ENCODE measurements around the gene LSS.
"Not testable (repeated sequence)": the region's sequence is repeated elsewhere in the genome, so short reads cannot be mapped to it uniquely, and the experiment has no call there.

Gene LSS

DNA sequence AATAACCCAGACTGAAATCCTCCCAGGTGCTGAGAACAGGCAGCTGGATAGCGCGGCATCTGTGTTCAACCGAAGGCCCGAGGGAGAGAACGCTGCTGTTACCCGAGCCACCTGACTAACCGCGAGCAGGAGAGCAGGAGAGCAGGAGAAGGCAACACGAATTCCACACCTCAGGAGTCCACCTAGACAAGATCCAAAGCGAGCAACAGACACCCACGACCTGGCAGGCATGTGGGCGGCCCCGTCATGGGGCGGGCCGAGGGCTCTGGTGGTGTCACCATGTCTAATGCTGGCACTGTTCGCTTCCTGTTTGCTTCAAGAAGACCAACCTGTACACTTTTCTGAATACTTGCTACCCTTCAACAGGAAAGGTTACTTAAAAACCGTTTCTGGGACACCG, 23.4 kb downstream of the LSS start:
- no peak for DNase-seq (ENCODE audit: low read depth)

DNA sequence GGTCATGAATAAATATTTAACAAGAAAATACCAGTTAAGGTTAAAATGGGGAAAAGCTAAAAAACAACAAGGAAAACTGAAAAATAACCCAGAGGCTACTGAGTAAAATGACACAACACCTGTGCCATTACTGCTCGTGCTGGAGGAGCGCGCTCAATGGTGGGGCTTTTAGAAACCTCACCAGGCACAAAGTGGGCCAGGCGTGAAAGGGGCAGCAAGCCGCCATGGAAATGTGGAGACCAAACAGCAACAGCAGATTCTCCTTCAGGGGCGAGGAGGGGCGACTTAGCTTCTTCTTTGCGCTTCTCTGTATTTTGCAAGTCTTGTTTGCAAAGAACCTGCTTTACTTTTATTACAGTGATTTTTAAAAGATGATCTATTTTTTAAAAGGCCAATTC, 25.4 kb downstream of the LSS start:
- DNase-seq (ENCODE audit: low read depth), result no peak

DNA sequence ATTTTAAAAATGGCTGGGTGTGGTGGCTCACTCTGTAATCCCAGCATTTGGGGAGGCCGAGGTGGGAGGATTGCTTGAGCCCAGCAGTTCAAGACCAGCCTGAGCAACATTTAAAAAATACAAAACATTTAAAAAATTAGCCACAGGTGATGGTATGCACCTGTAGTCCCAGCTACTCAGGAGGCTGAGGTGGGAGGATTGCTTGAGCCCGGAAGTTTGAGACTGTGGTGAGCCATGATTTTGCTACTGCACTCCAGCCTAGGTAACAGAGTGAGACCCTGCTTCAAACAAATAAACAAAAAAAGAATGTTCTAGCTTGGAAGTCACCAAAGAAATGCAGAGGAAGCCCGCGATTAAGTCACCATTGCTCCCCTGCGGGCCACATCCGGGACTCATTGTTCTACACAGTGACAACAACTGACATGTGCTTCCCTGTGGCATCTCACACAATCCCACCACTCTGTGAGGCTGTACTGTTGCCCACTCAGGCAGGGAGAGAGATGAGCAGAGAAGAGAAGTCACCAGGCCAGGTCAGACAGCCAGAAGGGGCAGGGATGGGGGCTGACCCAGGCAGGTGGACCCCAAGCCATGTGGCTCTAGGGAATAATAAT, 25.9 kb downstream of the LSS start:
- no peak for DNase-seq (ENCODE audit: low read depth)

DNA sequence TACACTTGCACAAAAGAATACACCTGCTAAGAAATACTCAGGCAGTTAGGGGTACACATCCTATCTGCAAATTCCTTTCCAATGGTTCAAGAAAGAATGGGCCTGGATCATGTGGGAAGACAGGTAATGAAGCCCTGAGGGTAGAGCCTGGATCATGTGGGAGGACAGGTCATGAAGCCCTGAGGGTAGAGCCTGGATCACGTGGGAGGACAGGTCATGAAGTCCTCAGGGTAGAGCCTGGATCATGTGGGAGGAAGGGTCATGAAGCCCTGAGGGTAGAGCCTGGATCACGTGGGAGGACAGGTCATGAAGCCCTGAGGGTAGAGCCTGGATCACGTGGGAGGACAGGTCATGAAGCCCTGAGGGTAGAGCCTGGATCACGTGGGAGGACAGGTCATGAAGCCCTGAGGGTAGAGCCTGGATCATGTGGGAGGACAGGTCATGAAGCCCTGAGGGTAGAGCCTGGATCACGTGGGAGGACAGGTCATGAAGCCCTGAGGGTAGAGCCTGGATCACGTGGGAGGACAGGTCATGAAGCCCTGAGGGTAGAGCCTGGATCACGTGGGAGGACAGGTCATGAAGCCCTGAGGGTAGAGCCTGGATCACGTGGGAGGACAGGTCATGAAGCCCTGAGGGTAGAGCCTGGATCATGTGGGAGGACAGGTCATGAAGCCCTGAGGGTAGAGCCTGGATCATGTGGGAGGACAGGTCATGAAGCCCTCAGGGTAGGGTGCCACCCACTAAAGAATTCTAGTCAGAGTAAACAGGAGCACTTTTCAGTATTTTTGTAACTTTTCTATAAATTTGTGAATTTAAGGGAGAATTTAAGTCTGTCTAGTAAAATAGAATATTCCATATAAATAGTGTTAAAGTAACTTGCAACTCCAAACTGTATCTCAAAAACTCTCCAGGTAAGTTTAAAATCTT, 27.4 kb downstream of the LSS start:
- DNase-seq (ENCODE audit: low read depth), result not testable (repeated sequence)

DNA sequence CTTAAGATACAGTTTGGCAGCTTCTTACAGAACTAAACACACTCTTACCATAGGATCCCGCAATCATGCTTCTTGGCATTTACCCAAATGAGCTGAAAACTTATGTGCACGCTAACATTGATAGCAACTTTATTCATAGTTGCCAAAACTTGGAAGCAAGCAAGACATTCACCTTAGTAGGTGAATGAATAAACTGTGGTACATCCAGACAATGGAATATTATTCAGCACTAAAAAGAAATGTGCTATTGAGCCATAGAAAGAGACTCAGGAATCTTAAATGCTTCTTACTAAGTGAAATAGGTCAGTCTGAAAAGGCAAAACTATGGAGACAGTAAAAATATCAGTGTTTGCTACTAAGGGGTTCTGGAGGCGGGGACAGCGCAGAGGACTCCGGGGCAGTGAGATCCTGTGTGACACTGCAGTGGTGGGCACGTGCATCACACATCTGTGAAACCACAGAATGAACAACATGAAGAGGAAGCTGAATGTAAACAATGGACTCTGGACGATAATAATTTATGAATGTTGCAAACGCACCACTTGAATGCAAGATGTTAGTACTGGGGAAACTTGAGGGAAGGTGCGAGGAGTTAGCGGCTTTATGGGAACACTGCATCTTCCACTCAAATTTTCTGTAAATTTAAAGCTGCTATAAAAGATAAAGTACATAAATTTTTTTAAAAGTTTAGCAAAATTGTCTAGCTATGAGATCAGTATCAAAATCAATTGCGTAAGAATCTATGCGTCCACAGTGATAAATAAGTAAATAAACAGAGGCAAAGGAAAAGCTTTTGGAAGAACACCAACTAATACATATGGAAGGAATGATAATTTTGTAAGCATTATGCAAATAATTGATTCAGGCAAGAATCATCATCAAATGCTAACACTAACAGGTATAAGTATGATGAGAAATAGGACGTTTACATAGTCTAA, 28.9 kb downstream of the LSS start:
- DNase-seq (ENCODE audit: low read depth), result no peak

DNA sequence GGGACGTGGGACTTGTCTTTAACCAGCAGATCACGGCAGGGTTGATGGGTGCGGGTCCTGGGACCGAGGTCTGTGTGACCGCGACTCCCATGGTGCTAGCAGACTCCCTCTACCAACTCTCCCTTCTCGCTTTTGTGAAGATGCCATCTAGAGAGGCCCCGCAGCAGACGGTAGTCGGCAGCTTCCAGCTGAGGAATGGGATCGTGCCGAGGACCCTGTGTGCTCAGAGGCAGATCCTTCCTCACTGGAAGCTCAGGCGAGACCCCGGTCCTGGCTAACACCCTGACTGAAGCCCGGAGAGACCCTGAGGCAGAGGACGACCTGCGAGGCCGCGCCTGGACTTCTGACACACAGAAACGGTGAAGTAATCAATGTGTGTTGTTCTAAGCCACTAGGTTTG, 31.8 kb downstream of the LSS start:
- DNase-seq (ENCODE audit: low read depth), result no peak

DNA sequence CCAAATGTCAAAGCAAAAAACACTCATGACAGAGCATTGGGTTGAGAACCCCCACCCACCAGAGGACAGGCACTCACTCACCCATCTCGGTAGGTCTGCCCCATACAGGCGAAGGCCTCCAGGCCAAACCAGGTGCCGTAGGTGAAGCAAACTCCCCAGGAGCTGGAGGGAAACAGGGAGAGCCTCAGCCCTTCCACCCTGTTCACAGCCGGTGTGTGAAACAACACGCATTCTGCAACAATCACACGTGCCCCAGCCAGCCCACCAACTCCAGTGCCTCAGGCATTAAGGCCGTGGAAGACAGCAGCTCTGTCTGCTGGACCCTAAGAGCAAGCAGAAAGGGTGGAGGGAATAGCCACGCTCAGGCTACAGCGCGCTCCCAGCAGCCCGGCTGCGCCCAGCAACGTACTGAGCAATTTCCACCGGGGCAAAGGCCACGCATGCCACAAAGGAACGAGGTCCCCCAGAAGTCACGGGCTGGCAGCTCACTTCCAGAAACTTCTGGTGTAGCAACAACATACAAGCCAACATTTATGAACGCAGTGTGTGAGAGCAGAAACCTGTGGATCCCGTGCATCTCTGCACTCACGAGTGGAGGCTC, 32.9 kb downstream of the LSS start:
- DNase-seq (ENCODE audit: low read depth), result no peak

GRCh38 chr21:46194374-46195334, 33.9 kb downstream of the LSS start:
- DNase-seq (ENCODE audit: low read depth), result no peak

DNA sequence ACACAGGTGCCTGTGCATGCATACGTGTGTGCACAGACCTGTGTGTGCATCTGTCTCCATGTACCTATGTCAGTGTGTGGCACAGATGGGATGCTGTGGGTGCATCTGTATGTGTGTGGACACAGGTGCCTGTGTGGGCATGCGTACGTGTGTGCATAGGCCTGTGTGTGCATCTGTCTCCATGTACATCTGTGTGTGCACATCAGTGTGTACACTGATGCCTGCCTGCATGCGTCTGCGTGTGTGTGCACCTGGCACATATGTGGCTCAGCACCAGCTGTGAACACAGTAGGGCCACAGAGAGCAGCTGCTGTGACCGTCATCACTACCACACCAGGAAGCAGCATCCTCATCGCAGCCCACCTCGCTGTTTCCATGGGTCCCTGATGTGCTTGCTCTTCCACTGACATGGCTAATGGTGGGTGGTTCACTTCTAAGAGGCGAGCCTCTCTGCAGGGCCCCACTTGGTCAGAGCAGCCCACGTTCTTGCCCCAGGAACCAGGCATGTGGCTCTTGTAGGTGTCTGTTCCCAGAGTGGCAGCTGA, 34.7 kb downstream of the LSS start:
- no peak for DNase-seq (ENCODE audit: low read depth)

DNA sequence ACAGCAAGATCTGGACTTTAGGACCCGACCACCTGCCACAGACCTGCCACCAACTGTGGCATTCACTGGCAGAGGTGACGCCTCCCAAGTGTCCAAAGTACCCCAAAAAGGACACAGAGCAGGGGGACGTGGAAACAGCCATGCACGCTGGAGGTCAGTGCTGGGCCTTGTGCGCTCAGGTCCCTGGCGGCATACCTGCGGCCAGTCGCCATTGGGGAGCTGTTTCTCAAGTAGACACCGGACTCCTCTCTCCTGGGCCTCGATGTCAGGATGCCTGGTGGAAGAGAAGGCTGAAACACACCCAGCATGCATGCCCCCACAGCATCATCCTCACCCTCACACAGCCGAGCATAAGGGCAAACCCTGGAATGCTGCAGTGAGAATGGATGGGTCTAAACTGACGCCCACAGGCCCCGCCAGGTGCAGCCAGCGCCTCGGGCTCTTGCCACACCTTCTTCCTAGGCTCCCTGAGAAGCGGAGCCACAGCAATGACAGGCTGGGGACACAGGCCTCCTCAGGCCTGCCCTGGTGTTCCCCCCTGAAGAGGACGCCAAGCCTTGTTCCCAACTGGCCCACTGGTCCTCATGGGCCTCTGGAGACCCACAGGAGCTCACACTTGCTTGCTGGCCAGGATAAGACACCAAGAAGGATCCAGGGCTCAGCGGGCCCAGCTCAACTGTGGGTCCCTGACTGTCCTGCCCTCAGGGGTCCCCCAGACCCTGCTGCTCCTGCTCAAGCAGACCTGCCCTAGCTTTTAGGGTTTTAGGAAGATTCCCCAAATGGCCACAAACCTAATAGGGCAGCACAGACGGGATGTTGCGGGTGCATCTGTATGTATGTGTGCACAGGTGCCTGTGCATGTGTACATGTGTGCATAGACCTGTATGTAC, 36.6 kb downstream of the LSS start:
- no peak for DNase-seq (ENCODE audit: low read depth)

DNA sequence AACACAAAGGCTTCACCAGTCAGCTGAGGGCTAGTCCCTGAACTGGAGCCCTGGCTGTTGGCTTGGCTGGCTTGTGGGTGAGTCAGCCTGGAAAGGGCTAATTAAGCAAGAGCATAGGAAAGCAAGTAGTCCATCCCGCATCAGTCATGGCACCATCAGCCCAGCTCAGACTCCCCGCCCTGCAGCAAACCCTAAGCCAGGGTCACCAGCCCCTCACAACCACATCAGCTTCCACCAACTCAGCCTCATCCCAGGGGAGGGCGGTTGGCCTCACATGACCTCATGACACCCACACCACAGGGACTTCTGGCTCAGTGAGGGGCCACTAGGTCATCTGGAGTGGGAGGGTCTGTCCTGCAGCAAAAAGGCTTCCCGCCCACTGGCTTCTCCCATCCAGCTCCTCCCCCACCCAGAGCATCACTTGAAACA, 37.3 kb downstream of the LSS start:
- DNase-seq (ENCODE audit: low read depth), result no peak

- DNase-seq (ENCODE audit: low read depth), result no peak
Measured at GRCh38 chr21:46190491-46191131, 38.0 kb downstream of the LSS start.

- no peak for DNase-seq (ENCODE audit: low read depth)
Measured at GRCh38 chr21:46189959-46190490, 38.5 kb downstream of the LSS start.

DNA sequence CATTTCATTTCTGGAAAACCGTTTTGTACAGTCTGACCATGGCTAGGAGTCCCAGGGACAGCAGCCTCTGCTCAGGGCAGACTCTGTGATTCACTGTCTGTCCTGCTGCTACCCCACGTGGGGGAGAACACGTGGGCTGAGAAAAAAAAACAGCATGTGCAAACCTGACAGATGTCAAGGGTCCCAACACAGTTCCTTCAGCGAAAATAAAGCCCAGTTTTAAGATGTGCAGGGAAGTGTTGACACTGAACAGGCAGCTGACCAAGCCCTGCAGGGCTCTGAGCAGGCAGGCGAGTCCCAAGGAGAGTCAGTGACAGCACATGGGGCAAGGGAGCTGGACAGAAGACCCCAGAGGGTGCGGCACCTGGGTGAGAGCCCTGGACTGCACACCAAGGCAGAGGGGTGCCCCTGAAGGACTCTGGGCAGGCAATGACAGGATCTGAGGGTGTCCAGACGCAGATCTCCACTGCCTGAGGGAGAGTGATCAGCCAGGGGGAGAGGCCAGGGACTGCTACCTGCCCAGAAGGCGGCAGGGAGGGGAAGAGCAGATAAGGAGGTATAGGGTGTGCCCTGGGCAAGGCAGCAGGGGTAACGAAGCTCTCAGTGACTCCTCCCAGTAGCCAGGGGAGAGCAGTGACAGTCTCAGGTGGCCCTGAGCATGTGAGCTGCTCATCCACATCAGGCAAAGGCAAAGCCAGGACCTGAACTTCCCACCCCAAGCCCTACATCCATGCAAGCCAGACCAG, 39.2 kb downstream of the LSS start:
- no peak for DNase-seq (ENCODE audit: low read depth)

DNA sequence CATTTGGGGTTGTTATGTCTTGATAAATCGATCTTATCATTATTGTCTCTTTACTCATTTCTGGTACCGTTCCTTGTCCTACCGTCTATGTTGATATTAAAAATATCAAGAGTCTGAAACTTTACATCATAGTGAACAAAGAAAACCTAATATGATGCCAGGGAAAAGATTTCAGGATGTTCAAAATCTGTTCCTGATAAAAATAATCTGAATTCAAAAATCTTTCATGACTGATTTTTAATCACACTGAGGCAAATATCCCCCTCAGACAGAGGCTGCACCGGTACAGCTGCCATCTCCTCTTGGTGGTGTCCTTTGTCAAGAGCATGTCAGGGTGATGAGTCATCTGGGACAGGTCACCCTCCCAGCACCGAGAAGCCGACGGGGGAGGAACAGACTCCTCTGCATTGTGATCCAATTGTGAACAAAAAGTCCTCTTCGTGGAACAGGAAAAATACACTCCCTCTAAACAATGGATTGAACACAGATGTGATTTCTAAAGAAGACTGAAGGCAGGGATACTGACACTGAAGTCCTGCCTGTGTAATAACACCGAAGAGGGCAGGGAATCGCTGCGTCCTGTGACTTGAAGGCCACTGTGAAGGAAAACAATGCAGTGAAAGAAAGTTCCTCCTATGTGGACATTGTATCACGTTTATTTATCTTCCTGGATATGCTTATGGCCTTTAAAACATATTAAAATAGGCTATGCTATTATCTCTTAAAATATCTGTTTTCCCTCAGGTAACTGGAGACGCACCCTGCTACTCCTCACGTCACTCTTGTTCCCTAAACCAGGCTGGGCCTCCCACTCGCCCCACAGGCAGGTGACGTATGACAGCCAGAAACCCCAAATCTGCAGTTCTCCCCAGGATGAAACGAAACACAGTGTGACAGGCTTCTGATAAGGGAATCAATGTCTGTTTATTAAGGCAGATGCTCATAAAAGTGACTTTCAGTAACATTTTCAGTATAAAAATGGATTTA, 40.1 kb downstream of the LSS start:
- DNase-seq (ENCODE audit: low read depth), result no peak

- no peak for DNase-seq (ENCODE audit: low read depth)
Measured at GRCh38 chr21:46187814-46188213, 40.8 kb downstream of the LSS start.

GRCh38 chr21:46187261-46187660, 41.3 kb downstream of the LSS start:
- DNase-seq (ENCODE audit: low read depth), result no peak

Measured in stimulated activated CD4-positive, alpha-beta T cell treated with anti-CD3 and anti-CD28 coated beads, Interleukin-2, amount 100 ng/mL, for 4 hours (primary cell).